ENCODE measurements around the gene ZNF609. TPM values are rescaled to one million over a fixed set of nuclear protein-coding genes. Genes with fewer than 3 reads are reported as not detected.
"Not testable (repeated sequence)": the region's sequence is repeated elsewhere in the genome, so short reads cannot be mapped to it uniquely, and the experiment has no call there.

Gene ZNF609
- total RNA-seq, 1 donor from 2014 or later = 28.6 TPM

DNA sequence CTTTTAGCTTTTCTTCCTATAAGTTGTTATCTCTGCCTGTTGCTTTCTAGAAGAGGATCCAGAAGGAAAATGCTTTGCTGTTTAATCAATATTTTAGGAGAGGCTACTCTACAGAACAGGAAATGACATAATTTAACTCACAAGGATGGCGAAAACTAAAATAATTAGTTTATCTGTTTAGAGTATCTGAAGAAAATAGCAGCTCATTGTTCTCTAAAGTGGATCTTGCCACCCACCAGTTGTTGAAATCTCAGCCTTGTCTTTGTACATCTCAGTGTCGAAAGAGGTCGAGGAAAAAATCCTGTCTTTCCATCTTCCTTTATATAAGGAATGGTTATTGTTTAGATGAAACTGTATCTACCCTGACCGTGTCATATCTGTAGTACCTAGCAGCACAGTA lies 126.6 kb downstream of the ZNF609 start:
- Mint-ChIP-seq H3K36me3 (ENCODE audit: low read depth) (peaks cover 5% of the 10 kb centered on the region), H3K27me3 (no peaks in the 10 kb centered on the region), H3K4me1 (peaks cover 20% of the 10 kb centered on the region), H3K9me3 (no peaks in the 10 kb centered on the region), H3K27ac (no peak overlapping the region), H3K4me3 (no peak overlapping the region)
- TF ChIP-seq, protein P1, sequence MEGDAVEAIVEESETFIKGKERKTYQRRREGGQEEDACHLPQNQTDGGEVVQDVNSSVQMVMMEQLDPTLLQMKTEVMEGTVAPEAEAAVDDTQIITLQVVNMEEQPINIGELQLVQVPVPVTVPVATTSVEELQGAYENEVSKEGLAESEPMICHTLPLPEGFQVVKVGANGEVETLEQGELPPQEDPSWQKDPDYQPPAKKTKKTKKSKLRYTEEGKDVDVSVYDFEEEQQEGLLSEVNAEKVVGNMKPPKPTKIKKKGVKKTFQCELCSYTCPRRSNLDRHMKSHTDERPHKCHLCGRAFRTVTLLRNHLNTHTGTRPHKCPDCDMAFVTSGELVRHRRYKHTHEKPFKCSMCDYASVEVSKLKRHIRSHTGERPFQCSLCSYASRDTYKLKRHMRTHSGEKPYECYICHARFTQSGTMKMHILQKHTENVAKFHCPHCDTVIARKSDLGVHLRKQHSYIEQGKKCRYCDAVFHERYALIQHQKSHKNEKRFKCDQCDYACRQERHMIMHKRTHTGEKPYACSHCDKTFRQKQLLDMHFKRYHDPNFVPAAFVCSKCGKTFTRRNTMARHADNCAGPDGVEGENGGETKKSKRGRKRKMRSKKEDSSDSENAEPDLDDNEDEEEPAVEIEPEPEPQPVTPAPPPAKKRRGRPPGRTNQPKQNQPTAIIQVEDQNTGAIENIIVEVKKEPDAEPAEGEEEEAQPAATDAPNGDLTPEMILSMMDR (IDR thresholded peaks at IDR 0.05) = no peak
- ATAC-seq (ENCODE audit: low read depth) = no peak
- intact Hi-C loops (cut with micrococcal nuclease) = no loop called here
- CTCF ChIA-PET = no interaction called here
- DNase-seq = no peak
- POLR2A ChIA-PET = interaction anchor here (0.7 to 1.0 kb wide), 2 partner anchors 13 to 744 kb away, joined by 3 to 16 read pairs; no protein-coding TSS in a partner anchor

DNA sequence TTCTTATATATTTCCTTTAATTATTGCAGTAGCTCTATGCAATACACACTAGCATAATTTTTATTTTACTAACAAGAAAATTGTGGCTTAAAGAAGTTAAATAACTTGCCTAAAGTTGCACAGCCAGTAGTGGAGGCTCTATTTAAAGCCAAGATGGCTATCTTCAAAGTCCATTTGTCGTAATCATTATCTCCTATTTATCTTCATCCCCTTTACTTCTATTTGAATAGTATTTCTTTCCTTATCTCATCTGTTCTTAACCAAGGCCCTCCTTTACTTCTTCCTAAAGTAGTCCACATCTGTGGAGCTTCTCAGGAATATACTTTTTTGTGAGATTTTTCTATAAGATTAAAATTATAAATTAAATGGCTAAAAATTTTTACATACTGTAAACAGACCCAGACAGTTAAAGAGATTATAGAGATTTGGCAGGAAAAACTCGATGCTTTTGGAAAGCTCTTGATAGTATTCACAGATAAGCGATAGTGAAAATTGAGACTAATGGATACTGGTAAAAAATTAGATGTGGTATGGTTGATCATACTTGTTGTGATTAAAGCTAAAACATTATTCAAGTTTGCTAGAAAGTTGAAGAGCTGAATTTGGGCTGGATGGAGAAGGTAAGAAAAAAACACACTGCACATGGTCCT lies 129.2 kb downstream of the ZNF609 start:
- CTCF ChIA-PET = no interaction called here
- no peaks in the 10 kb centered on the region for H3K36me3 Mint-ChIP-seq (ENCODE audit: low read depth)
- no peak overlapping the region for H3K27ac Mint-ChIP-seq
- intact Hi-C loops (cut with micrococcal nuclease) = no loop called here
- no peak overlapping the region for H3K4me3 Mint-ChIP-seq
- H3K4me1 Mint-ChIP-seq = peaks cover 18% of the 10 kb centered on the region
- POLR2A ChIA-PET = interaction anchor here (0.7 kb wide), 1 partner anchor 12 kb away, joined by 3 read pairs; no protein-coding TSS in a partner anchor
- no peak for ATAC-seq (ENCODE audit: low read depth)
- TF ChIP-seq, protein P1 (IDR thresholded peaks at IDR 0.05) = no peak
- DNase-seq = no peak
- H3K9me3 Mint-ChIP-seq = no peaks in the 10 kb centered on the region
- H3K27me3 Mint-ChIP-seq = no peaks in the 10 kb centered on the region

DNA sequence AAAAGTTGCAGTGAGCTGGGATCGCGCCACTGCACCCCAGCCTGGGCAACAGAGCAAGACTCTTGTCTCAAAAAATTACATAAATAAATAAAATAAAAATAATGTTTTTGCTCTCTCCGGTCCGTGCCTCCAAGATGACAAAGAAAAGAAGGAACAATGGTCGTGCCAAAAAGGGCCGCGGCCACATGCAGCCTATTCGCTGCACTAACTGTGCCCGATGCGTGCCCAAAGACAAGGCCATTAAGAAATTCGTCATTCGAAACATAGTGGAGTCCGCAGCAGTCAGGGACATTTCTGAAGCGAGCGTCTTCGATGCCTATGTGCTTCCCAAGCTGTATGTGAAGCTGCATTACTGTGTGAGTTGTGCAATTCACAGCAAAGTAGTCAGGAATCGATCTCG lies 132.5 kb downstream of the ZNF609 start:
- H3K4me1 Mint-ChIP-seq = peaks cover 24% of the 10 kb centered on the region
- H3K9me3 Mint-ChIP-seq; DNase-seq; H3K36me3 Mint-ChIP-seq (ENCODE audit: low read depth); H3K27ac Mint-ChIP-seq; intact Hi-C loops (cut with micrococcal nuclease); H3K4me3 Mint-ChIP-seq; CTCF ChIA-PET; H3K27me3 Mint-ChIP-seq; ATAC-seq (ENCODE audit: low read depth): not testable (repeated sequence)
- POLR2A ChIA-PET = interaction anchor here (0.7 kb wide), 1 partner anchor 22 kb away, joined by 5 read pairs; no protein-coding TSS in a partner anchor

DNA sequence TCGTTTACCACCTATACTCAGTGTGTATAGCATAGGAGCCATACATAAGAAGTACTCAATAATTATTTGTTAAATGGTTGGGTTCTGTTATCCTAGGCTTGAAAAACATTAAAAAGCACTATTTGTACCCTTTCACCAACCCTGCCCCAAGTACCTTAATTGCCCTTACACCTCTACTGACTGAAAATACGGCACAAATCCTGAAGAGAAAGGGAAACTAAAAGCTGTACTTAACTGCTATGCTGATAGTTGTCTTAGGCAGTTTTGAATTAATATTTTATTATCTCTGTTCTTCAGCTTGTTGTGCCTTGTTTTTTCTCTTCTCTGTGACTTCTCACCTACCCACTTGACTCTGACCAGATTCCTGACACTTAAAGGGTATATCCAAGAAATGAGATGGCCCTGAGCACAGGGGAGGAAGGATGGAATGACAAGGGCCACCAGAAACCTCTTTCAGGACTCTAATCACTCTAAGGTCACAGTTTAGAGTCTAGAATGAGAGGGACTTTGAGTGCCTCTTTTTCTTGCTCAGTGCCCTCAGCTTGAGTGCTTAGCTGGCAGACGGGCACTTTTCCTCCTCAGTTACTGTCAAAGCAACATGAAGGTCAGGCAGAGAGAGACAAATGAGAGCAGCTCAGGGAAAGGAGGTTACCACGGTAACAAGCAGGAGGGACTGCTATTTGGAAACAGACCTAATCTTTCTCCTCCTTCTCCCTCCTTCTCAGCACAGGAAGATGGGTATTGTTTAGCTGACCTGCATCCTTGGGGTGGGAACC lies 136.5 kb downstream of the ZNF609 start:
- intact Hi-C loops (cut with micrococcal nuclease) = loop anchor here (5.0 kb wide), 1 partner anchor 40 kb away; no protein-coding TSS in a partner anchor
- CTCF ChIA-PET = no interaction called here
- H3K4me1 Mint-ChIP-seq = peaks cover 43% of the 10 kb centered on the region

DNA sequence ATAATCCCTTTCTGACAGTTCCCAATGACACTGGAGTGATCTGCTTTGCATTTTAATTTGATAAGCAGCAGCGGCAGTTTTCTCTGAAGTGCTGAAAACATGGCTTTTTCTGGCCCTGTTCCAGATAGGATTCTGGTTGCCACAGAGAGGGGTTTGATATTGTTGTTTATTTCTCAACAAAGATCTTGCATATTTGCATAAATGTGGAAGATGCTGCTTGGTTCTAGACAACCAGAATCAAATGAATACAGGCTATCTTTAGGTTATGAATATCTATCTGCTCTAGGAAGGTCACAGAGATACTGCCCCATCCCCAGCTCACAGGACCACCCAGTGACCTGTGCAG lies 137.1 kb downstream of the ZNF609 start:
- peak overlapping the region; percentile 75 for H3K4me3 Mint-ChIP-seq
- no peaks in the 10 kb centered on the region for H3K36me3 Mint-ChIP-seq (ENCODE audit: low read depth)
- intact Hi-C loops (cut with micrococcal nuclease) = loop anchor here (5.0 kb wide), 1 partner anchor 40 kb away; no protein-coding TSS in a partner anchor
- ATAC-seq (ENCODE audit: low read depth) = no peak
- no peaks in the 10 kb centered on the region for H3K27me3 Mint-ChIP-seq
- ChIA-PET CTCF (no interaction called here), POLR2A (interaction anchor here (0.6 to 1.3 kb wide), 2 partner anchors 23 to 243 kb away, joined by 3 to 4 read pairs; no protein-coding TSS in a partner anchor)
- peaks cover 48% of the 10 kb centered on the region for H3K4me1 Mint-ChIP-seq
- no peak for DNase-seq
- TF ChIP-seq, protein P1 (IDR thresholded peaks at IDR 0.05) = no peak
- H3K9me3 Mint-ChIP-seq = no peaks in the 10 kb centered on the region
- H3K27ac Mint-ChIP-seq = peak overlapping the region; percentile 74

More for the DNA sequence above, 136.5 kb downstream of the ZNF609 start:
- Mint-ChIP-seq H3K27me3 (no peaks in the 10 kb centered on the region), H3K36me3 (ENCODE audit: low read depth) (no peaks in the 10 kb centered on the region), H3K27ac (peak overlapping the region; percentile 74), H3K4me3 (peak overlapping the region; percentile 75), H3K9me3 (no peaks in the 10 kb centered on the region)
- POLR2A ChIA-PET = interaction anchor here (0.6 to 1.3 kb wide), 2 partner anchors 23 to 243 kb away, joined by 3 to 4 read pairs; no protein-coding TSS in a partner anchor
- DNase-seq (no peak), ATAC-seq (ENCODE audit: low read depth) (peak; percentile 37)
- TF ChIP-seq, protein P1 (IDR thresholded peaks at IDR 0.05) = no peak
